HEK293 (cell line): Measurements from ENCODE around the gene EIF4G3.

ENCODE experiments used
- PRDM2 ChIP-seq: fragments of 450-650 bp; formaldehyde crosslinking; IDR thresholded peaks from 2 replicates; pipeline ENCODE4 v1.5.1; 2016; ENCODE audit warnings: missing biosample characterization, missing genetic modification characterization, borderline replicate concordance
- PRDM4 ChIP-seq: fragments of 450-650 bp; formaldehyde crosslinking; IDR thresholded peaks from 2 replicates; pipeline ENCODE4 v1.5.1; 2017; ENCODE audit warnings: missing biosample characterization, missing genetic modification characterization
- PRDM6 ChIP-seq: fragments of 450-650 bp; formaldehyde crosslinking; IDR thresholded peaks from 2 replicates; pipeline ENCODE4 v1.5.1; 2017; ENCODE audit warnings: missing biosample characterization, missing genetic modification characterization
- TCF7L2 ChIP-seq: IDR thresholded peaks from 2 replicates; pipeline ENCODE4 v1.6.1; 2011; ENCODE audit warnings: low read depth, mild to moderate bottlenecking, inconsistent platforms, low read length, moderate library complexity, borderline replicate concordance
- TSHZ1 ChIP-seq: fragments of 450-650 bp; formaldehyde crosslinking; IDR thresholded peaks from 2 replicates; pipeline ENCODE4 v1.5.1; 2016; ENCODE audit warnings: missing biosample characterization, missing genetic modification characterization, borderline replicate concordance
- ZBTB10 ChIP-seq: fragments of 450-650 bp; formaldehyde crosslinking; IDR thresholded peaks from 2 replicates; pipeline ENCODE4 v1.5.1; 2016; ENCODE audit warnings: missing biosample characterization, missing genetic modification characterization
- ZBTB21 ChIP-seq: fragments of 450-650 bp; formaldehyde crosslinking; IDR thresholded peaks from 2 replicates; pipeline ENCODE4 v1.5.1; 2017; ENCODE audit warnings: missing biosample characterization, missing genetic modification characterization
- ZNF10 ChIP-seq: fragments of 450-650 bp; formaldehyde crosslinking; IDR thresholded peaks from 2 replicates; pipeline ENCODE4 v1.5.1; 2017; ENCODE audit warnings: missing biosample characterization, missing genetic modification characterization
- ZNF121 ChIP-seq: fragments of 450-650 bp; formaldehyde crosslinking; IDR thresholded peaks from 2 replicates; pipeline ENCODE4 v1.5.1; 2016; ENCODE audit warnings: missing biosample characterization, missing genetic modification characterization
- ZNF132 ChIP-seq: fragments of 450-650 bp; formaldehyde crosslinking; IDR thresholded peaks from 2 replicates; pipeline ENCODE4 v1.5.1; 2017; ENCODE audit warnings: missing biosample characterization, missing genetic modification characterization, borderline replicate concordance
- ZNF354C ChIP-seq: fragments of 450-650 bp; formaldehyde crosslinking; IDR thresholded peaks from 2 replicates; pipeline ENCODE4 v1.5.1; 2016; ENCODE audit warnings: missing biosample characterization, missing genetic modification characterization, low read depth, borderline replicate concordance
- ZNF449 ChIP-seq: fragments of 450-650 bp; formaldehyde crosslinking; IDR thresholded peaks from 2 replicates; pipeline ENCODE4 v1.5.1; 2017; ENCODE audit warnings: missing biosample characterization, mild to moderate bottlenecking, missing genetic modification characterization, moderate library complexity
- ZNF544 ChIP-seq: fragments of 450-650 bp; formaldehyde crosslinking; IDR thresholded peaks from 2 replicates; pipeline ENCODE4 v1.5.0; 2017; ENCODE audit warnings: missing biosample characterization, missing genetic modification characterization
- ZNF621 ChIP-seq: fragments of 450-650 bp; formaldehyde crosslinking; IDR thresholded peaks from 2 replicates; pipeline ENCODE4 v1.5.1; 2017; ENCODE audit warnings: missing biosample characterization, missing genetic modification characterization
- ZNF660 ChIP-seq: fragments of 450-650 bp; IDR thresholded peaks from 2 replicates; pipeline ENCODE4 v1.5.1; 2018; ENCODE audit warnings: missing biosample characterization, mild to moderate bottlenecking, missing genetic modification characterization
- ZNF677 ChIP-seq: fragments of 450-650 bp; IDR thresholded peaks from 2 replicates; pipeline ENCODE4 v1.5.0; 2018; ENCODE audit warnings: missing biosample characterization, mild to moderate bottlenecking, missing genetic modification characterization, moderate library complexity
- ZNF768 ChIP-seq: fragments of 450-650 bp; formaldehyde crosslinking; IDR thresholded peaks from 2 replicates; pipeline ENCODE4 v1.5.1; 2018; ENCODE audit warnings: missing biosample characterization, mild to moderate bottlenecking, missing genetic modification characterization
- ZNF777 ChIP-seq: fragments of 450-650 bp; formaldehyde crosslinking; IDR thresholded peaks from 2 replicates; pipeline ENCODE4 v1.5.1; 2017; ENCODE audit warnings: missing biosample characterization, missing genetic modification characterization, borderline replicate concordance
- ZSCAN30 ChIP-seq: fragments of 450-650 bp; IDR thresholded peaks from 2 replicates; pipeline ENCODE4 v1.5.1; 2018; ENCODE audit warnings: missing biosample characterization, mild to moderate bottlenecking, missing genetic modification characterization, moderate library complexity

Gene EIF4G3

GRCh38 chr1:20787840-20788795, 388.6 kb downstream of the EIF4G3 start (continued):
- peak; percentile 83; the same call in 1 of the 2 replicates for TF ChIP-seq TSHZ1 (tag by site-specific recombination)
- TF ChIP-seq ZSCAN30 (tag by site-specific recombination) = no peak
- no peak for TF ChIP-seq ZNF777 (tag by site-specific recombination)
- peak; percentile 98 for TF ChIP-seq PRDM6 (tag by site-specific recombination)
- no peak for TF ChIP-seq ZNF10 (tag by site-specific recombination)
- TF ChIP-seq ZBTB10 (tag by site-specific recombination) = no peak
- TF ChIP-seq ZNF354C (tag by site-specific recombination) = no peak
- peak; percentile 30; the same call in 1 of the 2 replicates for TF ChIP-seq ZNF121
- no peak for TF ChIP-seq TCF7L2
- no peak for TF ChIP-seq ZNF132 (tag by site-specific recombination)
- TF ChIP-seq PRDM4 (tag by site-specific recombination) = peak; percentile 49
- TF ChIP-seq ZNF660 = no peak
- no peak for TF ChIP-seq ZNF677 (tag by site-specific recombination)
- TF ChIP-seq ZNF449 = no peak
- TF ChIP-seq ZNF768 = no peak
- TF ChIP-seq ZNF621 (tag by site-specific recombination) = no peak
- TF ChIP-seq ZBTB21 (tag by site-specific recombination) = no peak; the same call in 1 of the 2 replicates
- TF ChIP-seq ZNF544 (tag by site-specific recombination) = no peak
- no peak for TF ChIP-seq PRDM2 (tag by site-specific recombination)
